Right renal pelvis (tissue), 4 donors: ENCODE results near the gene TNNC1. TPM values are rescaled to one million over a fixed set of nuclear protein-coding genes. Genes with fewer than 3 reads are reported as not detected.

ENCODE experiments used
- DNase-seq, 4 donors: peaks; one replicate each; pipeline ENCODE4 v3.0.0-alpha.2; 2013; ENCODE audit warnings: low read depth in 4 of 4, low spot score in 3 of 4, missing footprints in 1 of 4
- polyA plus RNA-seq, 4 donors: library from polyadenylated mRNA; unstranded; fragments of 120-200 nt; gene quantifications; one replicate each; pipeline ENCODE4 v1.2.1, GENCODE V29; 2013; ENCODE audit not compliant: insufficient read length in 4 of 4

Gene TNNC1
- polyA plus RNA-seq, 4 donors: 4.3 to 8.2 (median 6.6) TPM

- DNase-seq: no peak
These were observed 21.1 kb downstream of the TNNC1 start for GRCh38 chr3:52432691-52433141.

- no peak for DNase-seq
These were observed 21.6 kb downstream of the TNNC1 start for GRCh38 chr3:52432225-52432624.

GRCh38 chr3:52431459-52432223 is 22.2 kb downstream of the TNNC1 start:
- DNase-seq: no peak

- no peak for DNase-seq
These were observed 23.4 kb downstream of the TNNC1 start for GRCh38 chr3:52430416-52430810.

GRCh38 chr3:52429779-52430415 is 23.9 kb downstream of the TNNC1 start:
- DNase-seq: no peak

- DNase-seq: no peak
These were observed 24.8 kb downstream of the TNNC1 start for GRCh38 chr3:52429031-52429430.

- DNase-seq: no peak
These were observed 25.5 kb downstream of the TNNC1 start for GRCh38 chr3:52428151-52429005.

GRCh38 chr3:52423173-52423572 is 30.7 kb downstream of the TNNC1 start:
- no peak for DNase-seq

GRCh38 chr3:52422669-52423068 is 31.2 kb downstream of the TNNC1 start:
- no peak for DNase-seq

GRCh38 chr3:52420388-52420787 is 33.5 kb downstream of the TNNC1 start:
- DNase-seq: no peak

GRCh38 chr3:52415800-52416199 is 38.0 kb downstream of the TNNC1 start:
- no peak for DNase-seq

- no peak for DNase-seq
These were observed 45.4 kb downstream of the TNNC1 start for GRCh38 chr3:52408466-52408865.

GRCh38 chr3:52407779-52408178 is 46.1 kb downstream of the TNNC1 start:
- DNase-seq: no peak

- no peak for DNase-seq
These were observed 46.9 kb downstream of the TNNC1 start for GRCh38 chr3:52406791-52407510.

GRCh38 chr3:52406231-52406661 is 47.6 kb downstream of the TNNC1 start:
- DNase-seq: no peak

- DNase-seq: no peak
These were observed 48.2 kb downstream of the TNNC1 start for GRCh38 chr3:52405601-52406110.

- DNase-seq: no peak
These were observed 48.8 kb downstream of the TNNC1 start for GRCh38 chr3:52405066-52405465.

GRCh38 chr3:52404391-52404790 is 49.5 kb downstream of the TNNC1 start:
- DNase-seq: no peak

GRCh38 chr3:52403955-52404354 is 49.9 kb downstream of the TNNC1 start:
- DNase-seq: no peak

GRCh38 chr3:52403271-52403841 is 50.5 kb downstream of the TNNC1 start:
- no peak for DNase-seq
